Mesendoderm (in vitro differentiated cells): Measurements from ENCODE around the gene STON1.

ENCODE experiments used
- DNase-seq: peaks from one replicate; pipeline ENCODE4 v3.0.0; 2013
- H2AK5ac ChIP-seq: 2 replicates; pipeline ENCODE4 v1.6.1; 2013; ENCODE audit warnings: low read length, inconsistent platforms
- H2BK120ac ChIP-seq: 2 replicates; pipeline ENCODE4 v1.6.1; 2013; ENCODE audit warnings: low read depth, mild to moderate bottlenecking, low read length, moderate library complexity, mixed read lengths
- H2BK15ac ChIP-seq: replicated peaks from 2 replicates; pipeline ENCODE4 v1.6.1; 2013; ENCODE audit warnings: low read depth, mild to moderate bottlenecking, moderate library complexity
- H2BK5ac ChIP-seq: 2 replicates; pipeline ENCODE4 v1.6.1; 2013; ENCODE audit warnings: low read length, inconsistent platforms
- H3K18ac ChIP-seq: 2 replicates; pipeline ENCODE4 v1.6.1; 2013; ENCODE audit warnings: mild to moderate bottlenecking, low read length, mixed read lengths
- H3K23ac ChIP-seq: one replicate; pipeline ENCODE4 v1.6.1; 2013; ENCODE audit warnings: low read length
- H3K27ac ChIP-seq: 2 replicates; pipeline ENCODE4 v1.5.1; 2013; ENCODE audit warnings: low read depth, mild to moderate bottlenecking, inconsistent platforms, low read length, moderate library complexity
- H3K27me3 ChIP-seq: 2 replicates; pipeline ENCODE4 v1.6.1; 2013; ENCODE audit warnings: low read length, control low read depth, mild to moderate bottlenecking, inconsistent platforms; ENCODE audit not compliant: insufficient read depth, poor library complexity
- H3K36me3 ChIP-seq: 2 replicates; pipeline ENCODE4 v1.6.1; 2013; ENCODE audit warnings: low read length, inconsistent platforms; ENCODE audit not compliant: control insufficient read depth, insufficient read depth
- H3K4ac ChIP-seq: one replicate; pipeline ENCODE4 v1.6.1; 2013; ENCODE audit warnings: low read depth, mild to moderate bottlenecking, low read length, moderate library complexity
- H3K4me1 ChIP-seq: 2 replicates; pipeline ENCODE4 v1.6.1; 2013; ENCODE audit warnings: low read depth, low read length, inconsistent platforms; ENCODE audit not compliant: control insufficient read depth
- H3K4me2 ChIP-seq: 2 replicates; pipeline ENCODE4 v1.6.1; 2013; ENCODE audit warnings: low read length
- H3K4me3 ChIP-seq: 2 replicates; pipeline ENCODE4 v1.5.1; 2013; ENCODE audit warnings: mild to moderate bottlenecking, low read length
- H3K56ac ChIP-seq: one replicate; pipeline ENCODE4 v1.6.1; 2013; ENCODE audit warnings: low read length
- H3K79me1 ChIP-seq: 2 replicates; pipeline ENCODE4 v1.6.1; 2013; ENCODE audit warnings: low read length, inconsistent platforms
- H3K79me2 ChIP-seq: 2 replicates; pipeline ENCODE4 v1.6.1; 2013; ENCODE audit warnings: mild to moderate bottlenecking, low read length; ENCODE audit not compliant: control insufficient read depth, insufficient read depth
- H3K9ac ChIP-seq: 2 replicates; pipeline ENCODE4 v1.6.1; 2013; ENCODE audit warnings: low read length, inconsistent platforms
- H4K5ac ChIP-seq: one replicate; pipeline ENCODE4 v1.6.1; 2013; ENCODE audit warnings: low read length
- H4K8ac ChIP-seq: one replicate; pipeline ENCODE4 v1.6.1; 2013; ENCODE audit warnings: low read depth, mild to moderate bottlenecking, control low read depth, low read length, moderate library complexity
- WGBS: extraction: QIAGEN DNeasy Blood & Tissue Kit; methylation state at CpG from one replicate; pipeline ENCODE4 v1.1.7; 2013; ENCODE audit warnings: low lambda C conversion rate, missing lambda C conversion rate; ENCODE audit not compliant: insufficient coverage; ENCODE audit errors: extremely low coverage; 5-methylcytosine and 5-hydroxymethylcytosine counted together

Gene STON1

DNA sequence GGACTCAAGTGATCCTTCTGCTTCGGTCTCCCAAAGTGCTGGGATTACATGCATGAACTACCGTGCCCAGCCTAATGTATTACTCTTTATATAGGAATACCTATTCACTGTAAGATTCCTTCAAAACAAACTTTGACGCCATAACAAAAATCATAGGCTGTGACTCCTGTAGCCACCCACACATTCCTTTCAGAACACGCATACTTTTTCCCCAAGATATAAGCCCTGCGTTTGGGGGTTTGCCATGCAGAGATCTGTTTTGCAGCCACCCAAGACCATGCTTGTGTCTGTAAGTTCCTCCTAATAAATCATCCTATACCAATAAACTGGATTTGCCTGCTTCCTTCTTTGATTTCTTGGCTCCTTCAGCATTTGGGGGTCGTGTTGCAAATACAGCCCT is 46.0 kb upstream of the STON1 start:
- H4K8ac ChIP-seq = no peak overlapping the region
- H3K27ac ChIP-seq = no peak overlapping the region
- H3K4me1 ChIP-seq = no peaks in the 10 kb centered on the region
- no peak overlapping the region for H3K4me3 ChIP-seq
- H3K27me3 ChIP-seq = no peaks in the 10 kb centered on the region
- no peaks in the 10 kb centered on the region for H3K79me1 ChIP-seq
- H3K18ac ChIP-seq = no peak overlapping the region
- DNase-seq = no peak
- H2BK120ac ChIP-seq = no peak overlapping the region
- no CpG with 5 or more reads among the region's 6 CpGs for WGBS
- no peak overlapping the region for H2BK5ac ChIP-seq
- H2AK5ac ChIP-seq = no peak overlapping the region
- H4K5ac ChIP-seq = no peak overlapping the region
- H3K23ac ChIP-seq = no peak overlapping the region
- no peaks in the 10 kb centered on the region for H3K79me2 ChIP-seq
- peaks cover 4% of the 10 kb centered on the region for H3K36me3 ChIP-seq
- no peak overlapping the region for H2BK15ac ChIP-seq
- no peak overlapping the region for H3K56ac ChIP-seq
- H3K9ac ChIP-seq = no peak overlapping the region
- no peak overlapping the region for H3K4ac ChIP-seq
- no peak overlapping the region for H3K4me2 ChIP-seq

DNA sequence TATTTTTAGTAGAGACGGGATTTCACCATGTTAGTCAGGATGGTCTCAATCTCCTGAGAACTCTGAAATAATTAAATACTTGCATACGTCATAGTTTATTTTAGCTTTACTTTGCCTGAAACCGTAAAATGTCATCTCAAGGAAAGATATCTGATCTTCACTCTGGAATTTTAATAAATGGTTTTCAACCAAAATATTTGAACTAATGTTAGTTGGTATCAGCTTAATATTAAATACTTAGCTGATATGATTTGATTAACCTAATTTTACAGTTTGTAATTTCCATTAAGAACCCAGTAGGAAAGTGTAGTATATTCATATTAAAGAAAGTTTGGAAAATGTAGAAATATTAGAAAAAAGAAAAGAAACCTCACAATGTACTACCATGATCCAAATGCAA is 41.4 kb upstream of the STON1 start:
- Histone ChIP-seq H3K4me1 (no peaks in the 10 kb centered on the region), H3K27ac (no peak overlapping the region), H3K4me2 (no peak overlapping the region), H3K36me3 (peaks cover 4% of the 10 kb centered on the region), H3K23ac (no peak overlapping the region), H4K8ac (no peak overlapping the region), H4K5ac (no peak overlapping the region), H3K9ac (no peak overlapping the region), H3K79me1 (no peaks in the 10 kb centered on the region), H3K18ac (no peak overlapping the region), H2BK15ac (no peak overlapping the region), H3K79me2 (no peaks in the 10 kb centered on the region), H3K27me3 (no peaks in the 10 kb centered on the region), H2BK5ac (no peak overlapping the region), H3K4me3 (no peak overlapping the region), H2AK5ac (no peak overlapping the region), H3K56ac (no peak overlapping the region), H3K4ac (no peak overlapping the region), H2BK120ac (no peak overlapping the region)
- WGBS = no CpG with 5 or more reads among the region's 3 CpGs
- DNase-seq = no peak

DNA sequence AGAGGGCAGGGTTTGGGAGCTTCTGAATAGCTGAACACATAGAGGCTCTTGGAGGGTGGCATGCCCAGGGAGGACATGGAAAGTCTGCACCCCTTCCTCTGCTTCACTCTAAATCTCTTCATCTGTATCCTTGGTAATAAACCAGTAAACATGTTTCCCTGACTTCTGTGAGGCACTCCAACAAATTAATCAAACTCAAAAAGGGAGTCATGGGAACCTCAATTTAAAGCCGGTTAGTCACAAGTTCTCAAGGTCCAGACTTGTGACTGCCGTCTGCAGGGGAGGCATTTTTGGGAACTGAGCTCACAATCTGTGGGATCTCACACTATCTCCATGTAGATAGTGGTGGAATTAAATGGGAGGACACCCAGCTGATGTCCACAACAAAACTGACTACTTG is 33.1 kb upstream of the STON1 start:
- Histone ChIP-seq H4K5ac (no peak overlapping the region), H3K4ac (no peak overlapping the region), H3K56ac (no peak overlapping the region), H2BK15ac (no peak overlapping the region), H2BK5ac (no peak overlapping the region), H3K4me3 (no peak overlapping the region), H3K23ac (no peak overlapping the region), H3K9ac (no peak overlapping the region), H3K79me1 (no peaks in the 10 kb centered on the region), H3K27me3 (no peaks in the 10 kb centered on the region), H2AK5ac (no peak overlapping the region), H3K79me2 (no peaks in the 10 kb centered on the region), H2BK120ac (no peak overlapping the region), H3K18ac (no peak overlapping the region), H3K36me3 (no peaks in the 10 kb centered on the region), H3K4me1 (no peaks in the 10 kb centered on the region), H4K8ac (no peak overlapping the region), H3K4me2 (no peak overlapping the region), H3K27ac (no peak overlapping the region)
- no CpG with 5 or more reads among the region's 2 CpGs for WGBS
- peak; percentile 69 for DNase-seq

DNA sequence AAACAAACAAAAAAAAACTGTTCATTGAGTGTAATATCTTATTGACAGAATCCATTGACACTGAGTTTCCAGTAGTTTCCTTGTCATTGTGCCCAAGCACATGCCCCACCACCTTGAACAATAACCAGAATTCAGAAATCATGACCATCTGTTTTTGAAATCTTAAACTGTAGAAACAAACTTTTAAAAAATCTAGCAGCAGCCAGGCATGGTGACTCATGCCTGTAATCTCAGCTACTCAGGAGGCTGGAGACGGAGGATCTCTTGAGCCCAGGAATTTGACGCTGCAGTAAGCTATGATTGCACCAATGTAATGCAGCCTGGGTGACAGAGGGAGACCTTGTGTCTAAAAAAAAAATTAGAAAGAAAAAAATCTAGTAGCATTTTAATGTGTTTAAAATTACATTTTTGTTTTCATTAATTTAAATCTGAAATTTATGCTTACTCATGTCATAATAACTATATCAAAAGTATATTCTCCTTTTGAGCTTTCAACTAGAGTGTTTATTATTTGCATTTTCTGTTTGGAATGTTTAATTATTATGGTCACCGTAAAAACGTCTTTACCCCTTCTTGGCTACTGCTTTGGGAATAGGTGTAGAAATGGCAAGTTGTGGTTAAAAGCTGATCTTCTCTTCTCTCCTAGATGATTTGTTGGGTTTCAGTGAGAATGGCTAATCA is 25.2 kb upstream of the STON1 start:
- Histone ChIP-seq H3K36me3 (no peaks in the 10 kb centered on the region), H3K9ac (no peak overlapping the region), H3K56ac (no peak overlapping the region), H3K27ac (no peak overlapping the region), H3K4me1 (peaks cover 3% of the 10 kb centered on the region), H2AK5ac (no peak overlapping the region), H2BK15ac (no peak overlapping the region), H3K27me3 (no peaks in the 10 kb centered on the region), H3K4me2 (no peak overlapping the region), H2BK5ac (no peak overlapping the region), H3K23ac (no peak overlapping the region), H3K4me3 (no peak overlapping the region), H3K79me2 (no peaks in the 10 kb centered on the region), H3K4ac (no peak overlapping the region), H3K79me1 (no peaks in the 10 kb centered on the region), H2BK120ac (no peak overlapping the region), H4K5ac (no peak overlapping the region), H4K8ac (no peak overlapping the region), H3K18ac (peak overlapping the region; percentile 51)
- WGBS = no CpG with 5 or more reads among the region's 4 CpGs
- peak; percentile 83 for DNase-seq

GRCh38 chr2:48507111-48507510 is 22.8 kb upstream of the STON1 start:
- no peak for DNase-seq
- Histone ChIP-seq H2BK5ac (no peak overlapping the region), H3K4me2 (no peak overlapping the region)

More at GRCh38 chr2:48507111-48507510, 22.8 kb upstream of the STON1 start:
- Histone ChIP-seq H3K56ac (no peak overlapping the region), H3K4ac (peak overlapping the region; percentile 36), H3K9ac (no peak overlapping the region), H3K4me3 (no peak overlapping the region), H3K4me1 (peaks cover 3% of the 10 kb centered on the region), H2BK120ac (no peak overlapping the region), H2AK5ac (no peak overlapping the region), H3K36me3 (no peaks in the 10 kb centered on the region), H3K27ac (no peak overlapping the region), H4K8ac (no peak overlapping the region), H3K79me1 (no peaks in the 10 kb centered on the region), H3K27me3 (no peaks in the 10 kb centered on the region), H3K18ac (peak overlapping the region; percentile 23), H3K79me2 (no peaks in the 10 kb centered on the region), H4K5ac (no peak overlapping the region), H3K23ac (no peak overlapping the region), H2BK15ac (no peak overlapping the region)
- WGBS = no CpG with 5 or more reads among the region's 4 CpGs
